Panc1 (cell line): ENCODE measurements around the gene DTYMK. TPM values are rescaled to one million over a fixed set of nuclear protein-coding genes. Genes with fewer than 3 reads are reported as not detected.

ENCODE experiments used
- ATAC-seq: fragments of 200-7000 bp; cut with Tn5 transposase; 2 replicates; pipeline ENCODE4 v1.9.1; 2020; ENCODE audit warnings: mild to moderate bottlenecking, moderate library complexity
- BruUV-seq: library from RNA; stranded (reverse); fragments of 400-500 nt; replicated peaks from 2 replicates; lab custom pipeline; 2021; lab: Mats Ljungman, UMichigan
- CTCF ChIA-PET: fragments of 300-600 bp; sonication (Branson Sonifier 250); formaldehyde crosslinking; loops from one replicate; lab custom pipeline; 2022; ENCODE audit warnings: antibody characterized with exemption; lab: Charles Lee
- POLR2A ChIA-PET: fragments of 300-600 bp; sonication (Branson Sonifier 250); formaldehyde crosslinking; loops from one replicate; lab custom pipeline; 2022; ENCODE audit warnings: antibody characterized with exemption; lab: Charles Lee
- DNase-seq: peaks from one replicate; pipeline ENCODE4 v3.0.0-alpha.2; 2010; ENCODE audit warnings: low read depth, low spot score
- H3K27ac ChIP-seq: 2 replicates; pipeline ENCODE4 v1.5.1; 2011; ENCODE audit warnings: mild to moderate bottlenecking, low read length, inconsistent platforms
- H3K27me3 ChIP-seq: fragments of 200-500 bp; sonication (Bioruptor generic); 2 replicates; pipeline ENCODE4 v1.6.0; 2014; ENCODE audit warnings: low read length, inconsistent platforms; ENCODE audit not compliant: control insufficient read depth, insufficient read depth
- H3K36me3 ChIP-seq: fragments of 200-500 bp; sonication (Bioruptor generic); 2 replicates; pipeline ENCODE4 v1.5.1; 2014; ENCODE audit warnings: inconsistent platforms, mild to moderate bottlenecking, low read length, moderate library complexity; ENCODE audit not compliant: control insufficient read depth, insufficient read depth
- H3K4me1 ChIP-seq: 2 replicates; pipeline ENCODE4 v1.5.1; 2011; ENCODE audit warnings: inconsistent platforms, mild to moderate bottlenecking, low read length, moderate library complexity; ENCODE audit not compliant: control insufficient read depth, insufficient read depth
- H3K4me3 ChIP-seq, 2 experiments: 2 replicates each; pipeline ENCODE4 v1.5.1; 2011 to 2012; ENCODE audit warnings: low read depth in 2 of 2, low read length in 2 of 2, mild to moderate bottlenecking in 2 of 2, inconsistent platforms in 1 of 2, moderate library complexity in 1 of 2
- H3K9me3 ChIP-seq: fragments of 200-500 bp; sonication (Bioruptor generic); 2 replicates; pipeline ENCODE4 v1.5.1; 2014; ENCODE audit warnings: low read depth, mild to moderate bottlenecking, inconsistent platforms, low read length, moderate library complexity; ENCODE audit not compliant: control insufficient read depth, insufficient read depth
- CTCF ChIP-seq: fragments of 450-650 bp; IDR thresholded peaks from 2 replicates; pipeline ENCODE4 v1.5.1; 2017; ENCODE audit warnings: mild to moderate bottlenecking
- POLR2AphosphoS5 ChIP-seq: IDR thresholded peaks from 2 replicates; pipeline ENCODE4 v1.6.1; 2012; ENCODE audit warnings: mild to moderate bottlenecking, low read depth, low read length, moderate library complexity
- REST ChIP-seq, 2 experiments: IDR thresholded peaks; 2 replicates each; pipeline ENCODE4 v1.6.1; 2011 to 2012; ENCODE audit warnings: low read depth in 2 of 2, control low read depth in 1 of 2, low read length in 1 of 2, mild to moderate bottlenecking in 1 of 2, moderate library complexity in 1 of 2; ENCODE audit not compliant: insufficient read depth in 1 of 2
- SIN3A ChIP-seq: IDR thresholded peaks from 2 replicates; pipeline ENCODE4 v1.6.1; 2012; ENCODE audit warnings: low read depth, mild to moderate bottlenecking, low read length, moderate library complexity, borderline replicate concordance; ENCODE audit not compliant: insufficient read depth
- TCF7L2 ChIP-seq: IDR thresholded peaks from 2 replicates; pipeline ENCODE4 v1.6.1; 2011; ENCODE audit warnings: mild to moderate bottlenecking, low read depth, low read length, inconsistent platforms
- in situ Hi-C: cut with HindIII; loops from 2 replicates; pipeline ENCODE4 v1.10.0; 2016; ENCODE audit warnings: low sequenced_read_pairs, low pct_unique_long_range_greater_than_20kb
- intact Hi-C: fragments of 100-400 bp; cut with micrococcal nuclease; formaldehyde crosslinking; loops from one replicate; pipeline ENCODE4 v1.10.0; 2022; ENCODE audit not compliant: unreplicated experiment
- total RNA-seq: library from RNA; stranded (reverse); gene quantifications from one replicate; pipeline ENCODE4 v1.2.1, GENCODE V29; 2021; ENCODE audit not compliant: unreplicated experiment

The DTYMK gene
- total RNA-seq, 1 experiment from 2014 or later, result 122 TPM

GRCh38 chr2:241672243-241673188, 14.1 kb downstream of the DTYMK start:
- H3K4me1 ChIP-seq, result peaks cover 3% of the 10 kb centered on the region; the same call in 1 of the 2 replicates
- no peak for TF ChIP-seq TCF7L2
- TF ChIP-seq REST (IDR thresholded peaks at IDR 0.05; ENCODE audit: insufficient read depth in 1 of 2, low read depth in 2 of 2, low read length in 1 of 2), result no peak
- no peak for TF ChIP-seq CTCF
- TF ChIP-seq SIN3A, result no peak
- TF ChIP-seq POLR2AphosphoS5, result no peak
- no peaks in the 10 kb centered on the region for H3K36me3 ChIP-seq
- ChIA-PET CTCF (no interaction called here), POLR2A (no interaction called here)
- in situ Hi-C loops, result no loop called here
- H3K27ac ChIP-seq, result no peak overlapping the region
- ATAC-seq, result no peak
- BruUV-seq, result no TSS peak
- no peak for DNase-seq
- H3K9me3 ChIP-seq, result no peaks in the 10 kb centered on the region
- H3K27me3 ChIP-seq, result no peaks in the 10 kb centered on the region
- no peak overlapping the region for H3K4me3 ChIP-seq
- intact Hi-C loops, result no loop called here

GRCh38 chr2:241671457-241672240, 15.0 kb downstream of the DTYMK start:
- TF ChIP-seq POLR2AphosphoS5 (no peak), TCF7L2 (no peak), CTCF (no peak), SIN3A (no peak), REST (IDR thresholded peaks at IDR 0.05; ENCODE audit: insufficient read depth in 1 of 2, low read depth in 2 of 2, low read length in 1 of 2) (no peak)
- Histone ChIP-seq H3K9me3 (no peaks in the 10 kb centered on the region), H3K36me3 (no peaks in the 10 kb centered on the region), H3K27me3 (no peaks in the 10 kb centered on the region), H3K27ac (no peak overlapping the region), H3K4me1 (peaks cover 3% of the 10 kb centered on the region; the same call in 1 of the 2 replicates), H3K4me3 (no peak overlapping the region)
- no peak for ATAC-seq
- intact Hi-C loops (no loop called here), in situ Hi-C loops (no loop called here)
- POLR2A ChIA-PET, result no interaction called here
- CTCF ChIA-PET, result no interaction called here
- DNase-seq, result no peak
- no TSS peak for BruUV-seq
